Caco-2 (cell line): ENCODE data around the gene PAX7. TPM values are rescaled to one million over a fixed set of nuclear protein-coding genes. Genes with fewer than 3 reads are reported as not detected.

Source experiments
- BruUV-seq: library from RNA; stranded (reverse); fragments of 400-500 nt; replicated peaks from 2 replicates; lab custom pipeline; 2021; lab: Mats Ljungman, UMichigan
- CTCF ChIA-PET: fragments of 300-600 bp; sonication (Branson Sonifier 250); formaldehyde crosslinking; loops from one replicate; lab custom pipeline; 2022; ENCODE audit warnings: antibody characterized with exemption; lab: Charles Lee
- POLR2A ChIA-PET: fragments of 300-600 bp; sonication (Branson Sonifier 250); formaldehyde crosslinking; loops from one replicate; lab custom pipeline; 2022; ENCODE audit warnings: antibody characterized with exemption; lab: Charles Lee
- DNase-seq, 2 experiments: peaks; one replicate each; pipeline versions ENCODE4 v3.0.0 to v3.0.0-alpha.2; 2020 to 2022
- H3K27me3 ChIP-seq: replicated peaks from 2 replicates; pipeline ENCODE4 v1.6.0; 2011; ENCODE audit warnings: low read length; ENCODE audit not compliant: control insufficient read depth, insufficient read depth
- H3K36me3 ChIP-seq: 2 replicates; pipeline ENCODE4 v1.5.1; 2011; ENCODE audit warnings: low read length; ENCODE audit not compliant: control insufficient read depth, insufficient read depth
- H3K4me1 ChIP-seq: fragments of 250-450 bp; sonication (Bioruptor Pico); 2 replicates; pipeline ENCODE4 v1.5.1; 2020; ENCODE audit warnings: mild to moderate bottlenecking
- H3K4me3 ChIP-seq: 2 replicates; pipeline ENCODE4 v1.5.1; 2011; ENCODE audit warnings: low read depth, mild to moderate bottlenecking, control low read depth, low read length
- H3K9me3 ChIP-seq: fragments of 250-450 bp; sonication (Bioruptor Pico); 2 replicates; pipeline ENCODE4 v1.5.1; 2020; ENCODE audit warnings: mild to moderate bottlenecking, moderate library complexity
- H3K27ac Mint-ChIP-seq: one replicate; pipeline ENCODE4 v1.8.0; 2022; ENCODE audit warnings: mixed read lengths; ENCODE audit not compliant: unreplicated experiment
- H3K27me3 Mint-ChIP-seq: one replicate; pipeline ENCODE4 v1.8.0; 2022; ENCODE audit warnings: mixed read lengths; ENCODE audit not compliant: insufficient read depth, unreplicated experiment
- H3K36me3 Mint-ChIP-seq: one replicate; pipeline ENCODE4 v1.8.0; 2022; ENCODE audit warnings: mild to moderate bottlenecking, mixed read lengths; ENCODE audit not compliant: insufficient read depth, unreplicated experiment
- H3K4me1 Mint-ChIP-seq: one replicate; pipeline ENCODE4 v1.8.0; 2022; ENCODE audit warnings: low read depth, mixed read lengths; ENCODE audit not compliant: unreplicated experiment
- H3K4me3 Mint-ChIP-seq: one replicate; pipeline ENCODE4 v1.8.0; 2022; ENCODE audit warnings: mild to moderate bottlenecking, moderate library complexity, mixed read lengths; ENCODE audit not compliant: unreplicated experiment
- H3K9me3 Mint-ChIP-seq: one replicate; pipeline ENCODE4 v1.8.0; 2022; ENCODE audit warnings: mixed read lengths; ENCODE audit not compliant: unreplicated experiment
- intact Hi-C: fragments of 100-400 bp; cut with micrococcal nuclease; formaldehyde crosslinking; loops from one replicate; pipeline ENCODE4 v1.10.0; 2022; ENCODE audit not compliant: unreplicated experiment
- total RNA-seq: library from RNA; stranded (reverse); gene quantifications from 2 replicates; pipeline ENCODE4 v1.2.3, GENCODE V29; 2022
- TF ChIP-seq, protein P1 (sequence below), 2 experiments: fragments of 200-600 bp in 1 of 2; IDR thresholded peaks; 1 replicate in 1 of 2; 2 replicates in 1 of 2; pipeline versions ENCODE4 v1.5.1 to v1.8.0; 2011 to 2022; ENCODE audit warnings: antibody characterized with exemption in 1 of 2, control low read depth in 1 of 2, inconsistent platforms in 1 of 2, low read depth in 1 of 2, low read length in 1 of 2, mild to moderate bottlenecking in 1 of 2, moderate library complexity in 1 of 2; ENCODE audit not compliant: insufficient read depth in 1 of 2, severe bottlenecking in 1 of 2, unreplicated experiment in 1 of 2

Gene PAX7
- total RNA-seq, 1 experiment from 2014 or later, result 0.18 TPM

DNA sequence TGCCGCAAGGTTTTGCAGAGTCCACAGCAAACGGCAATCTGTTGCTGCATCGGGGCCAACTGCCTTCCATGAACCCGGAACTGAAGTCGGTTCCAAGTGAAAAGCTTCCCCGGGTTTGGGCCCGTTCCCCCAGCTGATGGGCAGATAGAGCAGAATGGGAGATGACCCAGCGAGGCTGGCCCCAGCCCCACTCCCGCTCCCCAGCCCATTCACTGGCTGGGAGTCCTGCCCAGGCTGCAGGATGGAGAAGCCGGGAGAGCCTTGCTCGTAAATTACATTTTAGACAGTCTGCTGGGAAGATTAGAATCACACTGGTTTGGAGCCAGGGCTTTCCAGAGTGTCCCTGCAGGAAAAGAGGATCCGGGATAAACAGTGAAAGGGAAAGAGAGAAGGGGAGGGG lies 31.6 kb upstream of the PAX7 start:
- no peak overlapping the region for H3K4me3 ChIP-seq
- ChIA-PET POLR2A (no interaction called here), CTCF (interaction anchor here (0.7 kb wide), 2 partner anchors 222 to 276 kb away, joined by 3 read pairs; no protein-coding TSS in a partner anchor)
- TF ChIP-seq, protein P1, sequence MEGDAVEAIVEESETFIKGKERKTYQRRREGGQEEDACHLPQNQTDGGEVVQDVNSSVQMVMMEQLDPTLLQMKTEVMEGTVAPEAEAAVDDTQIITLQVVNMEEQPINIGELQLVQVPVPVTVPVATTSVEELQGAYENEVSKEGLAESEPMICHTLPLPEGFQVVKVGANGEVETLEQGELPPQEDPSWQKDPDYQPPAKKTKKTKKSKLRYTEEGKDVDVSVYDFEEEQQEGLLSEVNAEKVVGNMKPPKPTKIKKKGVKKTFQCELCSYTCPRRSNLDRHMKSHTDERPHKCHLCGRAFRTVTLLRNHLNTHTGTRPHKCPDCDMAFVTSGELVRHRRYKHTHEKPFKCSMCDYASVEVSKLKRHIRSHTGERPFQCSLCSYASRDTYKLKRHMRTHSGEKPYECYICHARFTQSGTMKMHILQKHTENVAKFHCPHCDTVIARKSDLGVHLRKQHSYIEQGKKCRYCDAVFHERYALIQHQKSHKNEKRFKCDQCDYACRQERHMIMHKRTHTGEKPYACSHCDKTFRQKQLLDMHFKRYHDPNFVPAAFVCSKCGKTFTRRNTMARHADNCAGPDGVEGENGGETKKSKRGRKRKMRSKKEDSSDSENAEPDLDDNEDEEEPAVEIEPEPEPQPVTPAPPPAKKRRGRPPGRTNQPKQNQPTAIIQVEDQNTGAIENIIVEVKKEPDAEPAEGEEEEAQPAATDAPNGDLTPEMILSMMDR (IDR thresholded peaks at IDR 0.05; ENCODE audit: insufficient read depth in 1 of 2, low read depth in 1 of 2, low read length in 1 of 2, severe bottlenecking in 1 of 2, unreplicated experiment in 1 of 2), result no peak
- no peaks in the 10 kb centered on the region for H3K9me3 Mint-ChIP-seq
- H3K36me3 ChIP-seq, result no peaks in the 10 kb centered on the region
- H3K27me3 ChIP-seq, result no peaks in the 10 kb centered on the region; the same call in 1 of the 2 replicates
- no peaks in the 10 kb centered on the region for H3K4me1 Mint-ChIP-seq
- no peaks in the 10 kb centered on the region for H3K9me3 ChIP-seq
- H3K4me1 ChIP-seq, result no peaks in the 10 kb centered on the region
- no peaks in the 10 kb centered on the region for H3K36me3 Mint-ChIP-seq
- H3K27me3 Mint-ChIP-seq, result no peaks in the 10 kb centered on the region
- intact Hi-C loops, result no loop called here
- no peak overlapping the region for H3K27ac Mint-ChIP-seq
- BruUV-seq, result no TSS peak
- no peak overlapping the region for H3K4me3 Mint-ChIP-seq
- DNase-seq, result no peak

DNA sequence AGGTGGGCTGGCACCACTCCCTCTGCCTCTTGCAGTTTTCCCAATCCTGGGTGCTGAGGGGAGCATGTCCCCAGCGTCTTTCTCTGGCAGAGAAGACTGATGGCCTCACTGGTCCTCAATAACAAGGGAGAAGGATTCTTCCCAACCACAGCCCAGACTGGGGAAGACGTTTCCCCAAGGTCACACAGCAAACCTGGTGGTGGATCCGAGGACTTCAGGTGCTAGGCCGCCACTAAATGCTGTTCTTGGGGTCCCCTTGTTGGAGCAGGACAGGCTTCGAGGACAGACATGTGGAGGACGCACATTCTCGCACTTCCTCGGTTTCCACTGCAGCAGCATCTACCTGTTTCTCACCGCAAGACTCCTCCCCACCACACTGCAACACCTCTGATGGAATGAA lies 30.9 kb upstream of the PAX7 start:
- no peak for DNase-seq
- Histone ChIP-seq H3K27me3 (no peaks in the 10 kb centered on the region; the same call in 1 of the 2 replicates), H3K4me1 (no peaks in the 10 kb centered on the region), H3K36me3 (no peaks in the 10 kb centered on the region), H3K4me3 (no peak overlapping the region), H3K9me3 (no peaks in the 10 kb centered on the region)
- H3K4me3 Mint-ChIP-seq, result no peak overlapping the region
- H3K9me3 Mint-ChIP-seq, result no peaks in the 10 kb centered on the region
- intact Hi-C loops, result no loop called here
- no peaks in the 10 kb centered on the region for H3K4me1 Mint-ChIP-seq
- BruUV-seq, result no TSS peak
- CTCF ChIA-PET, result no interaction called here
- H3K36me3 Mint-ChIP-seq, result no peaks in the 10 kb centered on the region
- TF ChIP-seq, protein P1 (IDR thresholded peaks at IDR 0.05; ENCODE audit: insufficient read depth in 1 of 2, low read depth in 1 of 2, low read length in 1 of 2, severe bottlenecking in 1 of 2, unreplicated experiment in 1 of 2), result no peak
- no peak overlapping the region for H3K27ac Mint-ChIP-seq
- POLR2A ChIA-PET, result no interaction called here
- no peaks in the 10 kb centered on the region for H3K27me3 Mint-ChIP-seq

DNA sequence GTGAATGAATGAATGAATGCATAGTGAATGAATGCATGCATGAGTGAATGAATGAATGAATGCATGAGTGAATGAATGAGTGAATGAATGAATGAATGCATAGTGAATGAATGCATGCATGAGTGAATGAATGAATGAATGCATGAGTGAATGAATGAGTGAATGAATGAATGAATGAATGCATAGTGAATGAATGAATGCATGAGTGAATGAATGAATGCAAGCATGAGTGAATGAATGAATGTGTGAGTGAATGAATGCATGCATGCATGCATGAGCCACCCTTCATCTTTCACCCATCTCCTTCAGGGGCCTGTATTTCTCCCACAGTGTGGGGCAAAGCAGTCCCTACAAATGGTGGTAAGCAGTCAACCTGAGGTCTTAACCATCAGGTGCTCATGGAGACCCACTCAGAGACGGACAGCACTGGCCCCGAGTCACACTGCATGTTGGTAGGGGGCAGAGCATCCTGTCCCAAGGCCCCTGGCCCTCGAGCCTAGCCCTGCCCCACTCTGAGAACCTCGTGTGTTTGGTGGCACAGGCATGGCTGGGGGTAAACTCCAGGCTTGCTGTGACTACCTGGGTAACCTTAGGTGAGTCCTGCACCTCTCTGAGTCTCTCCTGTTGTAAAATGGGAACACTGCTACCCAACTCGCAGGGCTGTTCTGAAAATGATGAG lies 28.0 kb upstream of the PAX7 start:
- no peaks in the 10 kb centered on the region for H3K36me3 ChIP-seq
- BruUV-seq, result no TSS peak
- intact Hi-C loops, result no loop called here
- TF ChIP-seq, protein P1 (IDR thresholded peaks at IDR 0.05; ENCODE audit: insufficient read depth in 1 of 2, low read depth in 1 of 2, low read length in 1 of 2, severe bottlenecking in 1 of 2, unreplicated experiment in 1 of 2), result no peak
- H3K9me3 ChIP-seq, result no peaks in the 10 kb centered on the region
- no peak overlapping the region for H3K4me3 ChIP-seq
- CTCF ChIA-PET, result no interaction called here
- Mint-ChIP-seq H3K27ac (no peak overlapping the region), H3K36me3 (no peaks in the 10 kb centered on the region), H3K27me3 (no peaks in the 10 kb centered on the region), H3K4me3 (no peak overlapping the region), H3K4me1 (no peaks in the 10 kb centered on the region), H3K9me3 (no peaks in the 10 kb centered on the region)
- no peaks in the 10 kb centered on the region for H3K4me1 ChIP-seq
- no peaks in the 10 kb centered on the region; the same call in 1 of the 2 replicates for H3K27me3 ChIP-seq
- DNase-seq, result no peak
- POLR2A ChIA-PET, result no interaction called here
